Activated CD4-positive, alpha-beta T cell treated with anti-CD3 and anti-CD28 coated beads for 4 hours (primary cell): ENCODE data around the gene BCAP31.
"Not testable (repeated sequence)": the region's sequence is repeated elsewhere in the genome, so short reads cannot be mapped to it uniquely, and the experiment has no call there.

Source experiments
- DNase-seq, 2 donors: peaks; one replicate each; pipeline ENCODE4 v3.0.0-alpha.2; 2020

BCAP31 gene

DNA sequence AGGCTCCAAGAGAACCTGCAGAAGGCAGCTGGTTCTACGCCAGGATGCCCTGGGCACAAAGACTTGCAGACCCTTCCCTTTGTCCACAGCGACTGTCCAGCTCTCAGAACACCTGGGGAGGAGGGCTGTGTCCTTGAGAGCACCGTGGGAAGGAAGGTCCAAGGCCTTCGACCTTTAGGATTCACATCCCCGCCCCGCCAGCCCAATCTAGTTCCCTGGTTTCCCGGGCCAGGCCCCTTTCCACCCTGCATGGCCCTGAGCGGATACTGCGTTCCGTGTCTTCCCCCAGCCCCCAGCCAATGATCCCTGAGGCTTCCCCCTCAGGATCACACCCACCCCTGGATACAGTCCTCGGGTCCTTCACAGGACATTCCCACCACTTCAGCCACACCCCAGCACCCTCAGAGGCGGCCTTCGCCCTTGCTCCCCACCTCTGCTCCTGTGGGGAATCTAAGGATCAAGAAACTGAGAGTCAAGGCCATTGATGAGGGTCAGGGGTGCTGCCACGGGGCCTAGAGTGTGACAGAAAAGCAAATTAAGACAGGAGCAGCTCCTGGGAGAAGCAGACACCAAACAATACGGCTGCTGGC lies 9.6 kb upstream of the BCAP31 start:
- no peak for DNase-seq

GRCh38 chrX:153732401-153732800 lies 8.2 kb upstream of the BCAP31 start:
- no peak for DNase-seq

DNA sequence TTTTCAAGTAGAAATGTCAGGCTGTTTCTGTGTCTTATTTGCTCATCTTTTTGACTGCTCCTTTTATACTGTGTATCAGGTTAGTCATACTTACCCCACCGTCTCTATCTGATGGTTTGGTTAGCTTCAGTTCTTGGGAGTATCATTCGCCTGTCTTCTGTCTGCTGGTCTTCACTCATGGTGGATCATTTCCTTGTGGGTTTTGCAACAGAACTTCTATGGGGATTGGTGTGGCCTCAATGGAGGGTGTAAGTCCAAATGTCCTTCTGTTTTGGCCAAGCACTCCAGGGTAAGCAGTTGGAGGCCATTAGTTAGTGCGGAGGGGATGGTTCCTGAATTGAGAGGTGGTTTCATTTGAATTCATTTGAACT lies 7.6 kb upstream of the BCAP31 start:
- no peak for DNase-seq

DNA sequence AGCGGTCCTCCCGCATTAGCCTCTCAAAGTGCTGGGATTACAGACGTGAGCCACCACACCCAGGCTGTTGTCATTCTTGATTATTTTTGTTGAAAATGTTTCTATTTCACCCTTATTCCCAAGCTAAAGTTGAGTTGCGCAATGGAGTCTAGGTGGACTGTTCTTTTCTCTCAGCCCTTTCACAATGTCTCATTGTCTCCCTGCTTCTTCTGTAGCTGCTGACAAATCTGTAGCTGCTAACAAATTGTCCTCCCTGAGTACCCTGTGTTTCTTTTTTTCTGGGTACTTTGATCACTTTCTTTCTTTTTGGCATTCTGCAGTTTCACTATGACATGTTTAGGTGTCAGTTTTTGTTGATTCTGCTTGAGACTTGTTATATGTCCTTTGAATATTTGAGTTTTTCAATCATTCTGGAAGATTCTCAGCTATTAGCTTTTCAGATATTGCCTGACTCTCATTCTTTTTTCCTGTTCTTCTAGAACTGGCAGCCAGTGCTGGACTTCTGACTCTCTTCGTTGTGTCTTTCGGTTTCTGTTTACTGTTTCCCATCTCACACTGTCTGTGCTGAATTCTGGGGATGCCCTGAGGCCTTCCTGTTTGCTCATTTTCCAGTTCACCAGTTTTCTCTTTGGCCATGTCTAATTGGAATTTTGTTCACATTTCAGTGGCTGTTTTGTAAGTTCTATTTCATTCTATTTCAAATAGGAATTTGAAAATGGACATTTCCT lies 7.1 kb upstream of the BCAP31 start:
- DNase-seq = no peak

- not testable (repeated sequence) for DNase-seq
Measured at GRCh38 chrX:153730115-153730514, 5.9 kb upstream of the BCAP31 start.

DNA sequence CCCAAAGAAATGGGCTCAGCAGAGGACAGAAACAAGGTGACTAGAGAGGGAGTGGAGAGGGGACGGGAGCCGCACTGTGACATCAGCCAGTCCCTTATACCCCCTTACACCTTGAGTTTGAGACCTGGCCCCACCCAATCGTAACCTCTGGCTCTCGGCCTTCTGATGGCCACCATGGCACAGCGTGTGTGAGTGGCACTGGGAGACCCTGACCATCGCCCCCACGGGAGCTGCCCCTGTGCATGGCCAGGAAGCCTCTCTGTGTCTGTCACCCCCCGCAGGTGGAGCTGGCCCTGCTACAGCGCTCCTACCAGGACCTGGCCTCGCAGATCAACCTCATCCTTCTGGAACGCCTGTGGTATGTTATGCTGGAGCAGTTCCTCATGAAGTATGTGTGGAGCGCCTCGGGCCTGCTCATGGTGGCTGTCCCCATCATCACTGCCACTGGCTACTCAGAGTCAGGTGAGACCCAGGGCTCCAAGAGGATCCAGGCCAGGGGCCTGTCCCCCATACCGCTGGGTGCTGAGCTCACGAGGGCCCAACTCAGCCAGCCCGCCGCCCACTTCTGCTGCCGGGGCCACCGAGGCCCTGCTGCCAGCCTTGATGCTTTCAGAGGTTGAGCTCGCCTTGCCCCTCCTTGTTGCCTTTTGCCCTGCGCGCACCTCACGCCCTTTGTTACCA lies 4.9 kb upstream of the BCAP31 start:
- no peak for DNase-seq

- no peak for DNase-seq
Measured at GRCh38 chrX:153728095-153728494, 3.9 kb upstream of the BCAP31 start.

DNA sequence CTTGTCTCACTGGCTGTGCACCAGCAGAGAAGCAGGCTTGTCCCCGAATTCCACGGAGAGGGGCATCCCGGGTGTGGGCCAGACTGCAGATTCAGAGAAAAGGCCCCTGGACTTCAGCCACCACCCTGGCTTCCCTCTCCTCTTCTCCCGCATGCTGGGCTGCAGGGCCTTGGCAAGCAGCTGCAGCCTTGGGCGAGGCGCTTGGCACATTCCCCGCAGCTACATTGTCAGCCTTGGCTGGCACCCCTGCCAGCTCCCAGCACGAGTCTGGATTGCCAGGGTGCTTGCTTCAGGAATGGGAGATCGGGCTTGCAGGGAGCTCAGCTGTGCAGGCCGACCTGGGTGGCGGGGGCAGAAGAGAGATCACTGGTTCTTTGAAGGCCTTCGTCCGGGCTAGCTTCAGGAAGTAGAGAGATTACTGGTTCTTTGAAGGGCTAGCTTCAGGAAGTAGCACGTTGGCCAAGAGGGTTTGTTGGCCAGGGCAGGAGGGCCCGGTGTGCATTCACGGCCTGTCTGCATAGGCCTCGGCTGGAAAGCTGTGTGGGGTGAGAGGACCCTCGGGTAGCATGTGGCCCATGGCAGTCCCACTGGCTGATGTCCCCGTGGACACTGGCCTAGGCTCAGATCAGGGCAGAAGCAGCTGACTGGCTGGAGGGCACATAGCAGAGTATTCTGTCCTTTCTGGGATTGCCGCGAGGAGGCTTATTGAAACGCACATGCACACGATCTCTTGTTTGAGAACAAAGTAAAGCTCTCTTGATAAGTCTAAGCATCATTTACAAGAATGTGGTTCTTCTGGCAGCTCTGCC lies 3.1 kb upstream of the BCAP31 start:
- no peak for DNase-seq

DNA sequence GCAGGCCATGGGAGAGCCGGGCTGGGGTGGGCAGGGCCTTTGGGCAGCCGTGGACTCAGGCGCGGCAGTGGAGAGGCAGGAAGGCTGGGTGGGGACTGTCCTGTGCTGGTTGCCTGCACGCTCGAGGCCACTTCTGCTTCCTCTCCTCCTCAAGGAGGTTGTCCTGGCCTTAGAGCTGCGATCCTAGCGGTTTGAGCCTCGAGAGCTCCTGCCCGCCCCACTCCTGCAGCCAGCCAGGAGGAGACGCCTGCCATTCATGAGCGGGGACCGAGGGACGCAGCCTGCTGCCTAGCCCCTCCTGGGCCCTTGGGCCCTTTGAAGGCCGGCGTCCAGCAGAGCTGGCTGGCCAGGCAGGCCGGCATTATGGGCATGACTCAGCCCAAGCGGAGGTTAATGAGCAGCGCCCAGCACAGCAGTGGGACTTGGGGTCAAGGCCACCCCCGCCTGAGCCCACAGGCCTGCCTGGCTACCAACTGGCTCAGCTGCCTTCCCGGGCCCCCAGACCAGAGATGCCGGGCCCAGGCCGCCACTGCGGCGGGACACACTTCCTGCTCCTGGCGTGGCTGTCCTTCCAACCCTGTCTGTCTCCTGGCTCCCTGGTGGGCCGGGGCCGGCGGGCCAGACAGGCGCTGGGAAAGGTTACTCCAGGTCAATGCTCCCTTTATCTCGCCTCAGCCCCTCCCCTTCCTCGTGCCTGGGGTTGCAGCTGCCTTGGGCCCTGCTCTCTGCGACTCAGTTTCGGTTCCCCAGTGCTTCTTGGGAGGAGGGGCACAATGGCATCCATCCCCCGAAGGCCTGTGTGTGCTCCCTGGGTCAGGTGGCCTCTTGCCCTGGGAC lies 2.3 kb upstream of the BCAP31 start:
- peak in 1 of 2 donors; percentile 18 for DNase-seq

DNA sequence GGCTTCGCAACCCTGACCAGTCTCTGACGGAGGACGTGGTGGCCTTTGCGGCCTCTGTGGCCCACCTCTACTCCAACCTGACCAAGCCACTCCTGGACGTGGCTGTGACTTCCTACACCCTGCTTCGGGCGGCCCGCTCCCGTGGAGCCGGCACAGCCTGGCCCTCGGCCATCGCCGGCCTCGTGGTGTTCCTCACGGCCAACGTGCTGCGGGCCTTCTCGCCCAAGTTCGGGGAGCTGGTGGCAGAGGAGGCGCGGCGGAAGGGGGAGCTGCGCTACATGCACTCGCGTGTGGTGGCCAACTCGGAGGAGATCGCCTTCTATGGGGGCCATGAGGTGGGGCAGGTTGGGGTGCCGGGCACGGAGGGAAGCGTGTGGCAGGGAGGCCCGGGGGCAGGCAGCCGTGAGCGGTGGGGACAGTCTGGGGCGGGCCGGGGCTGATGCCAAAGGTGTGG lies 1.7 kb upstream of the BCAP31 start:
- no peak for DNase-seq

DNA sequence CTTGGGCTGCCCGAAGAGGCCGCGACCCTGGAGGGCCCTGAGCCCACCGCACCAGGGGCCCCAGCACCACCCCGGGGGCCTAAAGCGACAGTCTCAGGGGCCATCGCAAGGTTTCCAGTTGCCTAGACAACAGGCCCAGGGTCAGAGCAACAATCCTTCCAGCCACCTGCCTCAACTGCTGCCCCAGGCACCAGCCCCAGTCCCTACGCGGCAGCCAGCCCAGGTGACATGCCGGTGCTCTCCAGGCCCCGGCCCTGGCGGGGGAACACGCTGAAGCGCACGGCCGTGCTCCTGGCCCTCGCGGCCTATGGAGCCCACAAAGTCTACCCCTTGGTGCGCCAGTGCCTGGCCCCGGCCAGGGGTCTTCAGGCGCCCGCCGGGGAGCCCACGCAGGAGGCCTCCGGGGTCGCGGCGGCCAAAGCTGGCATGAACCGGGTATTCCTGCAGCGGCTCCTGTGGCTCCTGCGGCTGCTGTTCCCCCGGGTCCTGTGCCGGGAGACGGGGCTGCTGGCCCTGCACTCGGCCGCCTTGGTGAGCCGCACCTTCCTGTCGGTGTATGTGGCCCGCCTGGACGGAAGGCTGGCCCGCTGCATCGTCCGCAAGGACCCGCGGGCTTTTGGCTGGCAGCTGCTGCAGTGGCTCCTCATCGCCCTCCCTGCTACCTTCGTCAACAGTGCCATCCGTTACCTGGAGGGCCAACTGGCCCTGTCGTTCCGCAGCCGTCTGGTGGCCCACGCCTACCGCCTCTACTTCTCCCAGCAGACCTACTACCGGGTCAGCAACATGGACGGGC lies 1.0 kb upstream of the BCAP31 start:
- DNase-seq = no peak

- peak; percentile 45 to 56 for DNase-seq
Measured at GRCh38 chrX:153723351-153724251, 586 bp downstream of the BCAP31 start.

DNA sequence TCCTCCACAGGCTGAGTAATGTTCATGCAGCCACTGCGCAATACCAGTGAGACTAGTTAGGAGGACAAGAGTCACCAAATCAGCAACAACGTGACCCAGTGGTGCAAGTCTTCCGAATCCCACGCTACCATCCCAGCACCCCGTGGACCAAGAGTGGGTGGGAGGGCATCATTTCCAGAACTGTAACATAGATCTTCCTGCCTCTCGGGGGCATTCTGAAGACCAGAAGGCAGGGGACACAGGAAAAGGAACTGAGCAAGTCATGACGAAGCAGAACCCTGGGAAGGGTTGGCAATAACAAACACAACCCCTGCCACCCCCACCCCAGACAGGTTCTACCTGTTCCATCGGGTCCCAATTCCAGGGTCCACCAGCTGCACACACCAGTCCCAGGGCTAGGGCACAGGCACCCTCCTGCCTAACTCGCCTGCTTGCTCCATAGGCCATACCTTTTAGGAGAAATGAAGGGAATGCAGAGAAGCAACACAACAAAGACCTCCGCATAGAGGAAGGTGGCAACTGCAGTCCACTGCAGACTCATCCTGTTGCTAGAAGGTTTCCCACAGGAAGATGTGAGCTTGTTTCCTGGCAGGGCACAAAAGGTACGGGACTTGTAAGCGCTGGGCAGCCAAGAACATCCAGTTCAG lies 1.4 kb downstream of the BCAP31 start:
- DNase-seq = no peak

GRCh38 chrX:153719701-153720100 lies 4.5 kb downstream of the BCAP31 start:
- DNase-seq = no peak

DNA sequence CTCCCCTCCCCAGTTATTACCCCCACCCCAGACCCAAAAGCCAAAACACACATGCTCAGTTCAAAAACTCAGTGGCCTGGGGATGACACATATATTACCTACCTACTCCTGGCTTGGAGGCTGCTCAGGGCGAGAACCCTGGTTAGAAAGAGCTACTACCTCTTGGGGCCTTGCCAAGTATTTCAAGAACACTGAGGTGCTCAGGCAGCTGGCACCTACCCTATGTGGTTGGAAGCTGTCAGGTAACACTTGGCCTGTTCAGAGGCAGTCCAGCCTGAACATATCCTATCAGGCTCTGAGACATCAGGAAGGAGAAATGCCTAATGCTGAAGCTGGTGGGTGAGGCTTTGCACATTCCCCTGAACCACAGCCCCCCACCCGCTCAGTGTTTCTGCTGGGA lies 4.9 kb downstream of the BCAP31 start:
- no peak for DNase-seq

DNA sequence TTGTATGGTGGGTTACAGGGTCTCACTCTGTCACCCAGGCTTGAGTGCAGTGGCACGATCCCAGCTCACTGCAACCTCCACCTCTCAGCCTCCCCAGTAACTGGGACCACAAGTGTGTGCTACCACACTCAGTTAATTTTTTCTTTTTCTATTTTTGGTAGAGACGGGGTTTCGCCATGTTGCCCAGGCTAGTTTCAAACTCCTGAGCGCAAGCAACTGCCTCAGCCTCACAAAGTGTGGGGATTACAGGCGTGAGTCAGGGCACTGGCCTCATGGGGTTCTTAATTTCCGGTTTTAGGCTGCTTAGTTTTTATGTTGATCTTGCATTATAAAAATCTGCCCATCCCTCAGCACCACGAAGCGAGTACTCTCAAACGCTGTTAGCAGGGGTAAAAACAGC lies 6.7 kb downstream of the BCAP31 start:
- DNase-seq = no peak

DNA sequence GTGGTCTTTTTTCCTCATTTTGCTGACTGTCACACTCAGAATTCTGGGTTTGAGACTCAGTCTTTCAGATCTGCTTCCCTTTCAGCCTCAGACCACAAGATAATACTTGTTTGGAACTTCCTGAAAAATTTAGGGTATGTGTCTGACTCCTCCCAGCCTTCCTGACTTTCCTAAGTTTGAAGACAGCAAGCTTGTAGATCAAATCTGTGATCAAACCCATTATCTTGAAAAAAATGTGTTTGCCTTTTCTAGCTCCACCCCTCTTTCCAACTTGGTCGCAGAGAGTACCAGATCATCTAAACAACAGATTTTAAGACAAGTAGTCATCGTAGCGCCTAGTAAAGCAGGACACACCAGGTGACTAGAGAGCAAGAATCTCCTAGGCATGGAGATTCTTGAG lies 9.9 kb downstream of the BCAP31 start:
- DNase-seq = no peak

GRCh38 chrX:153709726-153710674 lies 14.2 kb downstream of the BCAP31 start:
- no peak for DNase-seq

DNA sequence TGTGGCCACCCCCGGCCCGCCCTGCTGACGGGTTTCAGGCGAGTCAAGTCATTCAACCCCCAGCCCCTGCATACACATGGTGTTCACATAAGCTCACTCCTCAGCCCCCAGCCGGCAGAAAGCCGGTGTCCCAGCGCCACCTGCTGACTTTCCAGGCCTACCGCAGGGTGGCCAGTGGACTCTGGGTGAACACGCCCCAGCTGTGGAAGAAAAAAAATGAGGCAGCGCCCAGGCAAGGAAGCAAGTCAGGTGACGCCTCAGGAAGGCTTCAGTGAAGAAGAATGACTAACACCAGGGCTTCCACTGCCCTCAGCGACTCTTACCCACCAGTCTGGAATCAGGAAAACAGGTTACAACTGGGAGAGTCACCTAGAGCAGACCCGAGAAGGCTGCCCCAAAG lies 15.8 kb downstream of the BCAP31 start:
- peak; percentile 29 to 37 for DNase-seq
